ENCODE results near the gene DUOX1.

DNA sequence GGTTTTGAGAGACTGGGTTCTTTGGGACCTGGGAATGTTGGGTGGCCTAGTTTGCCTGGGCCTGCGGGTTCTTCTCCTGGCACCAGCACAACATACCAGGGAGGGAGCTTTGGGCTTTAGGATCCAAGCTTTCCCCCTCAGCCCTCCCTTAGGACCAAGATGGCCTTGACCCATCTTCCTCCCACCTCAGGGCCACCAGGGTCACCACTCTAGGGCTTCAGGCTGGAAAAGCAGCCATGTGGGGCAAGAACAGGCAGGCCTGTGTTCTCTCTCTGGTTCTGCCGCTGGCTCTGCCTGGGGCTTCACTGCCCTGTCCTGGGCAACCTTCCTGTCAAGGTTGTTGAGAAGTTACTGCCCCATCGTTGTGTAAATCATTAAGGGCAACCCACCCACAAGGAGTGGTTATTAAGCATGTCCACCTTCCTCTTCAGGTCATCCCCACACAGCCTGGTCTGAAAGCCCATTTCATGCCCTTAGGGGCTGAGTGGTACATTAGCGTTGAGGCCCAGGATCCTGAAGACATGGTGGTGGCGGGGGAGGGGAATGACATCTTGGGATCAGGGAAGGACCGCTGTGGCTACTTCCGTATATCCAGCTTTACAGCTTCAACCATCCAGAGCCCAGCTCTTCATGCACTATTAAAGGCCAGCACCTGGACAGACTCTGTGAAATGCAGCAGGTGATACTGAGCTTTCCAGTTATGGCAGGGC, 652 bp downstream of the DUOX1 start:
- TF ChIP-seq POLR2A (IDR thresholded peaks at IDR 0.05; ENCODE audit: low read depth) (no peak), POLR2AphosphoS5 (IDR thresholded peaks at IDR 0.05) (no peak)
- TF ChIP-seq, protein P1, sequence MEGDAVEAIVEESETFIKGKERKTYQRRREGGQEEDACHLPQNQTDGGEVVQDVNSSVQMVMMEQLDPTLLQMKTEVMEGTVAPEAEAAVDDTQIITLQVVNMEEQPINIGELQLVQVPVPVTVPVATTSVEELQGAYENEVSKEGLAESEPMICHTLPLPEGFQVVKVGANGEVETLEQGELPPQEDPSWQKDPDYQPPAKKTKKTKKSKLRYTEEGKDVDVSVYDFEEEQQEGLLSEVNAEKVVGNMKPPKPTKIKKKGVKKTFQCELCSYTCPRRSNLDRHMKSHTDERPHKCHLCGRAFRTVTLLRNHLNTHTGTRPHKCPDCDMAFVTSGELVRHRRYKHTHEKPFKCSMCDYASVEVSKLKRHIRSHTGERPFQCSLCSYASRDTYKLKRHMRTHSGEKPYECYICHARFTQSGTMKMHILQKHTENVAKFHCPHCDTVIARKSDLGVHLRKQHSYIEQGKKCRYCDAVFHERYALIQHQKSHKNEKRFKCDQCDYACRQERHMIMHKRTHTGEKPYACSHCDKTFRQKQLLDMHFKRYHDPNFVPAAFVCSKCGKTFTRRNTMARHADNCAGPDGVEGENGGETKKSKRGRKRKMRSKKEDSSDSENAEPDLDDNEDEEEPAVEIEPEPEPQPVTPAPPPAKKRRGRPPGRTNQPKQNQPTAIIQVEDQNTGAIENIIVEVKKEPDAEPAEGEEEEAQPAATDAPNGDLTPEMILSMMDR (IDR thresholded peaks at IDR 0.05): no peak

Measured in esophagus muscularis mucosa (tissue), 3 donors.